Endothelial cell of umbilical vein (primary cell): ENCODE results near the gene VCP.

Source experiments
- EZH2 ChIP-seq: IDR thresholded peaks from 2 replicates; pipeline ENCODE4 v1.6.1; 2012; ENCODE audit warnings: borderline replicate concordance, low read depth, mild to moderate bottlenecking, moderate library complexity, low read length, inconsistent platforms; ENCODE audit not compliant: severe bottlenecking
- FOS ChIP-seq: IDR thresholded peaks from 2 replicates; pipeline ENCODE4 v1.6.1; 2011; ENCODE audit warnings: mild to moderate bottlenecking, low read length, moderate library complexity, borderline replicate concordance; ENCODE audit not compliant: insufficient read depth
- GATA2 ChIP-seq: IDR thresholded peaks from 2 replicates; pipeline ENCODE4 v1.7.0; 2011; ENCODE audit warnings: low read depth, mild to moderate bottlenecking, moderate library complexity, mixed read lengths, low read length; ENCODE audit not compliant: insufficient read length, insufficient read depth
- JUN ChIP-seq: IDR thresholded peaks from 2 replicates; pipeline ENCODE4 v1.6.1; 2011; ENCODE audit warnings: borderline replicate concordance, low read depth; ENCODE audit not compliant: insufficient read length, insufficient read depth
- MYC ChIP-seq: IDR thresholded peaks from one replicate; pipeline ENCODE4 v1.6.1; 2011; ENCODE audit warnings: mild to moderate bottlenecking, low read depth, low read length
- POLR2A ChIP-seq: IDR thresholded peaks from 2 replicates; pipeline ENCODE4 v1.6.1; 2012; ENCODE audit warnings: low read depth, mild to moderate bottlenecking, control low read depth, low read length
- POLR2AphosphoS5 ChIP-seq: IDR thresholded peaks from 2 replicates; pipeline ENCODE4 v1.6.1; 2012; ENCODE audit warnings: low read depth, mild to moderate bottlenecking, control low read depth, low read length, moderate library complexity; ENCODE audit not compliant: insufficient read depth
- TF ChIP-seq, protein P1 (sequence below), 2 donors: IDR thresholded peaks; 1 replicate in 1 of 2; 2 replicates in 1 of 2; pipeline ENCODE4 v1.5.1; 2011; ENCODE audit warnings: low read length in 2 of 2, mild to moderate bottlenecking in 2 of 2, moderate library complexity in 2 of 2, control low read depth in 1 of 2, inconsistent platforms in 1 of 2, low read depth in 1 of 2; ENCODE audit not compliant: insufficient read depth in 1 of 2; ENCODE audit errors: extremely low read depth in 1 of 2
- TF ChIP-seq, protein P2 (sequence below): IDR thresholded peaks from 2 replicates; pipeline ENCODE4 v1.6.1; 2011; ENCODE audit not compliant: insufficient read depth, insufficient read length

DNA sequence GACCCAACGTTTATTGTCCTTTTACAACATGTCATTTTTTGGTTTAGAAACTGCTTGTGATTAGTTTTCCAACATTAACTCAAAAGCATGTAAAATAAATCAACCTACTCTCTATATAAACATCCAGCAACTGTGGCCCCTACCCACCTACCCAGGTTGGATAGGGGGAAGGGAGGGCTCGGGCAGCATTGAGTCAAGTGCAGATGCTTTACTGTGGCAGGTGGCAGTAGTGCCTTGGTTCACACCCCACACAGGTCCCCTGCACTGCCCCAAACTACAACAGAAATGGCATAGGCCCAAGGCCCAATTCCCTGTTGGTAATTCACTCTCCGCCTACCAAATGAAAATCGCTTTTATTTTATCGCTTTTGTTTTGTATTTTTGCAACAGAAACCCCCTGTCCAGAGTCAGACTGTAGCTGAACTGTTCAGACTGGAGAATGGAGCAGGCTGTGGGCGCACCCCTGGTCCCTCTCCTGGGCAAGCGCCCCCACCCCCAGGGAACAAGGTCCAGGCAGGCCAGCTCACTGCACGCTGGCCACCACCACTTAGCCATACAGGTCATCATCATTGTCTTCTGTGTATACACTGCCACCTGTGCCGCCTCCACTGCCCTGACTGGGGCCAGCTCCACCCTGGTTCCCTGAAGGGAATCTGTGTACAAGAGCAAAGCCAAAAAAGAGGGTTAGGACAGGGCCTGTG, 15.7 kb downstream of the VCP start:
- TF ChIP-seq POLR2A (no peak), EZH2 (no peak), JUN (no peak), FOS (no peak), GATA2 (no peak), POLR2AphosphoS5 (no peak), MYC (no peak)
- TF ChIP-seq, protein P1, sequence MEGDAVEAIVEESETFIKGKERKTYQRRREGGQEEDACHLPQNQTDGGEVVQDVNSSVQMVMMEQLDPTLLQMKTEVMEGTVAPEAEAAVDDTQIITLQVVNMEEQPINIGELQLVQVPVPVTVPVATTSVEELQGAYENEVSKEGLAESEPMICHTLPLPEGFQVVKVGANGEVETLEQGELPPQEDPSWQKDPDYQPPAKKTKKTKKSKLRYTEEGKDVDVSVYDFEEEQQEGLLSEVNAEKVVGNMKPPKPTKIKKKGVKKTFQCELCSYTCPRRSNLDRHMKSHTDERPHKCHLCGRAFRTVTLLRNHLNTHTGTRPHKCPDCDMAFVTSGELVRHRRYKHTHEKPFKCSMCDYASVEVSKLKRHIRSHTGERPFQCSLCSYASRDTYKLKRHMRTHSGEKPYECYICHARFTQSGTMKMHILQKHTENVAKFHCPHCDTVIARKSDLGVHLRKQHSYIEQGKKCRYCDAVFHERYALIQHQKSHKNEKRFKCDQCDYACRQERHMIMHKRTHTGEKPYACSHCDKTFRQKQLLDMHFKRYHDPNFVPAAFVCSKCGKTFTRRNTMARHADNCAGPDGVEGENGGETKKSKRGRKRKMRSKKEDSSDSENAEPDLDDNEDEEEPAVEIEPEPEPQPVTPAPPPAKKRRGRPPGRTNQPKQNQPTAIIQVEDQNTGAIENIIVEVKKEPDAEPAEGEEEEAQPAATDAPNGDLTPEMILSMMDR (IDR thresholded peaks at IDR 0.05; ENCODE audit: extremely low read depth in 1 of 2, insufficient read depth in 1 of 2, low read depth in 1 of 2, low read length in 2 of 2), result no peak
- TF ChIP-seq, protein P2, sequence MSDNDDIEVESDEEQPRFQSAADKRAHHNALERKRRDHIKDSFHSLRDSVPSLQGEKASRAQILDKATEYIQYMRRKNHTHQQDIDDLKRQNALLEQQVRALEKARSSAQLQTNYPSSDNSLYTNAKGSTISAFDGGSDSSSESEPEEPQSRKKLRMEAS, result no peak
